Measurements from ENCODE around the gene PAGE2.

GRCh38 chrX:55107911-55108310, 19.1 kb downstream of the PAGE2 start:
- TF ChIP-seq POLR2A (IDR thresholded peaks at IDR 0.05) (no peak), CTCF (IDR thresholded peaks at IDR 0.05) (no peak), POLR2AphosphoS5 (IDR thresholded peaks at IDR 0.05) (no peak)

All from transverse colon (tissue), 4 donors.